ENCODE measurements around the gene ZNF470.

ZNF470 gene

GRCh38 chr19:56625708-56626107 is 58.4 kb downstream of the ZNF470 start:
- DNase-seq (ENCODE audit: insufficient read length, low spot score) (no peak), FAIRE-seq (no peak)
- TF ChIP-seq POLR2A (IDR thresholded peaks at IDR 0.05; ENCODE audit: low read depth, low read length), result no peak

GRCh38 chr19:56633021-56633420 is 65.8 kb downstream of the ZNF470 start:
- DNase-seq (ENCODE audit: insufficient read length, low spot score), result no peak
- TF ChIP-seq POLR2A (IDR thresholded peaks at IDR 0.05; ENCODE audit: low read depth, low read length), result no peak
- FAIRE-seq, result no peak

GRCh38 chr19:56637976-56638555 is 70.8 kb downstream of the ZNF470 start:
- no peak for FAIRE-seq
- TF ChIP-seq POLR2A (IDR thresholded peaks at IDR 0.05; ENCODE audit: low read depth, low read length), result no peak

More at GRCh38 chr19:56637976-56638555, 70.8 kb downstream of the ZNF470 start:
- DNase-seq (ENCODE audit: insufficient read length, low spot score), result peak; percentile 70
